ENCODE results near the gene NR3C1. TPM values are rescaled to one million over a fixed set of nuclear protein-coding genes. Genes with fewer than 3 reads are reported as not detected.

The NR3C1 gene
- total RNA-seq, 3 donors from 2014 or later (not counting 1 experiment from before 2014, with no cell fraction given): 147 to 168 (median 165) TPM

DNA sequence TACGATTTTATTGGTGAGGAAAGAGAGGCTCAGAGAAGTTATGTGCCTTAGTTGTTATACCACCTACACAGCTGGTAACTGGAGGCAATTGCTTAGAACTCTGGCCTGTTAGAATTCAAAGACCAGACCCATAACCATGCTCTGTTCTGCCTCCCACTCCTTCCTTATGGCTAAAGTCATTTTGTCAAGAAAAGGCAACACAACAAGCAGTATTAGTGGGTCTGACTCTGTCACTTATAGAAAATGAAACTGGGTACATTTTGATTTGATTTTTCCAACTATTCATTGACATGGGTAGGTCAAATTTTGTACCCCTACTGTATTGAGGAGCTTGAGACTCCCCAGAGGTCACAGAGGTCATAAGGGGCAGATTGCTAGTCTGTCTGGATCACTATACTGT, 44.5 kb upstream of the NR3C1 start:
- no peak overlapping the region for H3K4me3 Mint-ChIP-seq
- TF ChIP-seq, protein P1, sequence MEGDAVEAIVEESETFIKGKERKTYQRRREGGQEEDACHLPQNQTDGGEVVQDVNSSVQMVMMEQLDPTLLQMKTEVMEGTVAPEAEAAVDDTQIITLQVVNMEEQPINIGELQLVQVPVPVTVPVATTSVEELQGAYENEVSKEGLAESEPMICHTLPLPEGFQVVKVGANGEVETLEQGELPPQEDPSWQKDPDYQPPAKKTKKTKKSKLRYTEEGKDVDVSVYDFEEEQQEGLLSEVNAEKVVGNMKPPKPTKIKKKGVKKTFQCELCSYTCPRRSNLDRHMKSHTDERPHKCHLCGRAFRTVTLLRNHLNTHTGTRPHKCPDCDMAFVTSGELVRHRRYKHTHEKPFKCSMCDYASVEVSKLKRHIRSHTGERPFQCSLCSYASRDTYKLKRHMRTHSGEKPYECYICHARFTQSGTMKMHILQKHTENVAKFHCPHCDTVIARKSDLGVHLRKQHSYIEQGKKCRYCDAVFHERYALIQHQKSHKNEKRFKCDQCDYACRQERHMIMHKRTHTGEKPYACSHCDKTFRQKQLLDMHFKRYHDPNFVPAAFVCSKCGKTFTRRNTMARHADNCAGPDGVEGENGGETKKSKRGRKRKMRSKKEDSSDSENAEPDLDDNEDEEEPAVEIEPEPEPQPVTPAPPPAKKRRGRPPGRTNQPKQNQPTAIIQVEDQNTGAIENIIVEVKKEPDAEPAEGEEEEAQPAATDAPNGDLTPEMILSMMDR (IDR thresholded peaks at IDR 0.05): no peak
- no CpG with 5 or more reads among the region's 1 CpG for WGBS (ENCODE audit: insufficient coverage)

DNA sequence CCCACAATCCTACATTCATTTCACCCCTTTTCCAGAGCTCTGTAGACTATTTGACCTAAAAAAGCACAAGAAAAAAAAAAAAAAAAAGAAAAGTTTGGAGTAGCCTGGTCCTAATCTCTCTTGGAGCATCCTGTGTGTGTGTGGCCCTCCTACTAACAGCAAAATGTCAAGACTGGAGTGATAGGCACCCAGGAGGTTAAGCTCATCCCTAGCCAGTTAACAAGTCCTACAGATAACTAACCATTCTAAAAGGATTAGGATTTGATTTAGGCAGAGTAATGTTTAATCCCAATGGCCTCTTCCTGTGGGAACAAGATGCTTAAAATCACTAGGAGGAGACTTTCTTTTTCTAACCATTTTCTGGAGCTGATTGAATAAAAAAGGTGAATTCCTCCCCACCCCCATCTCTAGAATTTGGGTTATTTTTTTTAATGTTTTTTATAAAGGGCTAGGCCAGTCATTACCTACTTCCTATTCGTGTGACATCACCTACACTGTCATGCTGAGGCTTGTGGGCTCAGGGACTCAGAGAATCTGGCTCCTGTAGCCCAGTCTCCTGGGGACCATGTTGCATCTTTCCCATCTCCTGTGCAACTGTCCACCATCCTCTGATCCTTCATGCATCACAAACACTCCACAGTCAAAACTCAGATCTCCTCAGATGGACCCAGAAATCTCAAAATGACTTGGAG, 43.2 kb upstream of the NR3C1 start:
- intact Hi-C loops (cut with micrococcal nuclease): no loop called here
- Mint-ChIP-seq H3K9me3 (no peaks in the 10 kb centered on the region), H3K27ac (no peak overlapping the region), H3K4me1 (no peaks in the 10 kb centered on the region), H3K36me3 (no peaks in the 10 kb centered on the region), H3K4me3 (no peak overlapping the region), H3K27me3 (ENCODE audit: low read depth in 2 of 2) (peaks cover 0 to 4% of the 10 kb centered on the region in 2 donors)
- no peaks in the 10 kb centered on the region for H3K36me3 ChIP-seq (ENCODE audit: control insufficient read depth, insufficient read depth, low read length)
- TF ChIP-seq, protein P1 (IDR thresholded peaks at IDR 0.05): no peak
- ATAC-seq: no peak
- no peaks in the 10 kb centered on the region for H3K9me3 ChIP-seq (ENCODE audit: control insufficient read depth, insufficient read depth, low read length)
- no peaks in the 10 kb centered on the region for H3K4me1 ChIP-seq (ENCODE audit: control insufficient read depth, insufficient read depth, low read length)
- no peaks in the 10 kb centered on the region for H3K27me3 ChIP-seq (ENCODE audit: control insufficient read depth, insufficient read depth, low read length)
- 72% methylated on average over 1 of the region's 1 CpG for WGBS (ENCODE audit: insufficient coverage)
- DNase-seq: peak in 1 of 2 donors; percentile 43
- no peak overlapping the region for H3K27ac ChIP-seq (ENCODE audit: low read length)
- H3K4me3 ChIP-seq (ENCODE audit: low read length): no peak overlapping the region

More for the DNA sequence above, 44.5 kb upstream of the NR3C1 start:
- H3K27me3 Mint-ChIP-seq (ENCODE audit: low read depth in 2 of 2): peaks cover 4 to 8% of the 10 kb centered on the region in 2 donors
- Histone ChIP-seq H3K4me1 (ENCODE audit: control insufficient read depth, insufficient read depth, low read length) (no peaks in the 10 kb centered on the region), H3K4me3 (ENCODE audit: low read length) (no peak overlapping the region), H3K27ac (ENCODE audit: low read length) (no peak overlapping the region), H3K27me3 (ENCODE audit: control insufficient read depth, insufficient read depth, low read length) (no peaks in the 10 kb centered on the region), H3K36me3 (ENCODE audit: control insufficient read depth, insufficient read depth, low read length) (no peaks in the 10 kb centered on the region), H3K9me3 (ENCODE audit: control insufficient read depth, insufficient read depth, low read length) (no peaks in the 10 kb centered on the region)
- H3K4me1 Mint-ChIP-seq: no peaks in the 10 kb centered on the region
- H3K36me3 Mint-ChIP-seq: no peaks in the 10 kb centered on the region
- H3K9me3 Mint-ChIP-seq: no peaks in the 10 kb centered on the region
- intact Hi-C loops (cut with micrococcal nuclease): no loop called here
- no peak overlapping the region for H3K27ac Mint-ChIP-seq
- DNase-seq (no peak), ATAC-seq (no peak)

DNA sequence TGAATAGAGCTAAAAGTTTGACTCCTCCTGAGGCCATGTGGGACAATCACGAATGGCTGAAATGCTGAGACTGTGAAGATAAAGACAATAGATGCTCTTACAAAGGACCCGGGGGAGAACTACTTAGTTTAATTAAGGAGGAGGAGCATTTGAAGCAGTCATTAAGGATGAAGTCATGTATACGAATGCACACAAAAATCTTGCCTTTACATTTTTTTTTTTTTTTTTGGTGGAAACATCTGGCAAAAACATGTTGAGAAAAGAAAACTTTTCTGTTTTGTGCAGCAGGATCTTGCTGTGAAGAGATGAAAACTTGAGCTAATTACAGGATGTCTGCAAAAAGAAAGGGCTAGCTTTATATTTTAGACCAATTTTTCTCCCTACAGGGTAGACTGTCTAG, 42.3 kb upstream of the NR3C1 start:
- Histone ChIP-seq H3K4me1 (ENCODE audit: control insufficient read depth, insufficient read depth, low read length) (no peaks in the 10 kb centered on the region), H3K36me3 (ENCODE audit: control insufficient read depth, insufficient read depth, low read length) (no peaks in the 10 kb centered on the region), H3K27ac (ENCODE audit: low read length) (no peak overlapping the region), H3K27me3 (ENCODE audit: control insufficient read depth, insufficient read depth, low read length) (no peaks in the 10 kb centered on the region), H3K9me3 (ENCODE audit: control insufficient read depth, insufficient read depth, low read length) (no peaks in the 10 kb centered on the region), H3K4me3 (ENCODE audit: low read length) (no peak overlapping the region)
- Mint-ChIP-seq H3K4me3 (no peak overlapping the region), H3K27ac (no peak overlapping the region), H3K9me3 (no peaks in the 10 kb centered on the region), H3K4me1 (no peaks in the 10 kb centered on the region), H3K36me3 (no peaks in the 10 kb centered on the region), H3K27me3 (ENCODE audit: low read depth in 2 of 2) (peaks cover 0 to 4% of the 10 kb centered on the region in 2 donors)
- ATAC-seq (no peak), DNase-seq (no peak)
- TF ChIP-seq, protein P1 (IDR thresholded peaks at IDR 0.05): no peak
- intact Hi-C loops (cut with micrococcal nuclease): no loop called here
- WGBS (ENCODE audit: insufficient coverage): 90% methylated on average over 2 of the region's 3 CpGs

DNA sequence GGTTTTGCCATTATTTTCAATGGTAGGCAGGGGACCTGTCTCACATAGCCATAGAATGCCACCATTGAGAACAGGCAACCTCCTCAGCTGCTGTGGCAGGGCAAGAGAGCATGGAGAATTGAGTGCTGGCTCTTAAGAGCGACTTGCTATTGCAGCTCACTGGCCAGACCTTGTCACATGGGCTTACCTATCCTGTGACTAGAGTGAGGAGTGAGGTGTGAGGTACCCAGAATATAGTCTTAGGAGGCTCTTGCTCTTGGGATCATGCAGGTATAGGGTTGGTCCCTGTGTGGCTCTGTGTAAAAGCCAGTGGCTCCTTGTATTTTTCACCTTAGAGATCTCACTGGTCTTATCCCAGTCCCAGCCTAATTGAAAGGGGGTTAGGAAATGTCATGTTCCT, 39.8 kb upstream of the NR3C1 start:
- H3K36me3 Mint-ChIP-seq: no peaks in the 10 kb centered on the region
- H3K4me3 Mint-ChIP-seq: no peak overlapping the region
- no peaks in the 10 kb centered on the region for H3K27me3 ChIP-seq (ENCODE audit: control insufficient read depth, insufficient read depth, low read length)
- H3K9me3 Mint-ChIP-seq: no peaks in the 10 kb centered on the region
- H3K4me3 ChIP-seq (ENCODE audit: low read length): no peak overlapping the region
- H3K4me1 Mint-ChIP-seq: no peaks in the 10 kb centered on the region
- no peaks in the 10 kb centered on the region for H3K4me1 ChIP-seq (ENCODE audit: control insufficient read depth, insufficient read depth, low read length)
- intact Hi-C loops (cut with micrococcal nuclease): no loop called here
- no peaks in the 10 kb centered on the region for H3K36me3 ChIP-seq (ENCODE audit: control insufficient read depth, insufficient read depth, low read length)
- TF ChIP-seq, protein P1 (IDR thresholded peaks at IDR 0.05): no peak
- DNase-seq (no peak), ATAC-seq (no peak)
- no peak overlapping the region for H3K27ac ChIP-seq (ENCODE audit: low read length)
- H3K9me3 ChIP-seq (ENCODE audit: control insufficient read depth, insufficient read depth, low read length): no peaks in the 10 kb centered on the region
- H3K27me3 Mint-ChIP-seq (ENCODE audit: low read depth in 2 of 2): peaks cover 0 to 4% of the 10 kb centered on the region in 2 donors
- 92% methylated on average over 1 of the region's 1 CpG for WGBS (ENCODE audit: insufficient coverage)
- H3K27ac Mint-ChIP-seq: no peak overlapping the region

Data from natural killer cell (primary cell).